ENCODE results near the gene HDAC4.

DNA sequence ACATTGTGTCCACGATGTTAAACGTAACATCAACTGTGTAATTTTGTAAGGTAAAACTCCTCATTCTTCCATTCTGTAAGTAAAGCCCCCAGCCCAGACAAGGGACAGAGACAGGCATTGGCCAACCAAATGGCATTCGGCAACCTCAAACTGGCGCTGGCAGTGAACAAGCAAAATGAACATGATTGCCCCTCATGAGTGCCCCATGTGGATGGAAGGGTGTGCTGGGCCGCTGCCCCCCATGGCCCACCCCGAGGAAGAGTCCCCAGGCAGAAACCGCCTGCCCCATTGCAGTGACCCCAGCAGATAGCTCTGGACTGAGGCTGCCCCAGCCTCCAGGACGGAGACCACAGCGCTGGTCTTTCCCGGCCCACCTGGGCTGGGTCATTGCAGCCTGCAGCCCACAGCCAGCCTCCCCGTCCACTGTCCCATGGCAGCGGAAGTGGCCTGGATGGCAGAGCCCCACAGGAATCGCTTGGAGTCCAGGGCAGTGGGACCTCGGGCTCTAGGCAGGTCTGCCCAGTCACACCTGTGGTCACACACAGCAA is 220.2 kb downstream of the HDAC4 start:
- TF ChIP-seq, protein P1, sequence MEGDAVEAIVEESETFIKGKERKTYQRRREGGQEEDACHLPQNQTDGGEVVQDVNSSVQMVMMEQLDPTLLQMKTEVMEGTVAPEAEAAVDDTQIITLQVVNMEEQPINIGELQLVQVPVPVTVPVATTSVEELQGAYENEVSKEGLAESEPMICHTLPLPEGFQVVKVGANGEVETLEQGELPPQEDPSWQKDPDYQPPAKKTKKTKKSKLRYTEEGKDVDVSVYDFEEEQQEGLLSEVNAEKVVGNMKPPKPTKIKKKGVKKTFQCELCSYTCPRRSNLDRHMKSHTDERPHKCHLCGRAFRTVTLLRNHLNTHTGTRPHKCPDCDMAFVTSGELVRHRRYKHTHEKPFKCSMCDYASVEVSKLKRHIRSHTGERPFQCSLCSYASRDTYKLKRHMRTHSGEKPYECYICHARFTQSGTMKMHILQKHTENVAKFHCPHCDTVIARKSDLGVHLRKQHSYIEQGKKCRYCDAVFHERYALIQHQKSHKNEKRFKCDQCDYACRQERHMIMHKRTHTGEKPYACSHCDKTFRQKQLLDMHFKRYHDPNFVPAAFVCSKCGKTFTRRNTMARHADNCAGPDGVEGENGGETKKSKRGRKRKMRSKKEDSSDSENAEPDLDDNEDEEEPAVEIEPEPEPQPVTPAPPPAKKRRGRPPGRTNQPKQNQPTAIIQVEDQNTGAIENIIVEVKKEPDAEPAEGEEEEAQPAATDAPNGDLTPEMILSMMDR (IDR thresholded peaks at IDR 0.05; ENCODE audit: poor library complexity), result no peak
- TF ChIP-seq EZH2 (IDR thresholded peaks at IDR 0.05; ENCODE audit: borderline replicate concordance), result no peak
- no peak for TF ChIP-seq EZH2phosphoT487 (IDR thresholded peaks at IDR 0.05; ENCODE audit: low read depth, severe bottlenecking, unreplicated experiment)
